Skin epidermis (tissue), 12 donors: ENCODE measurements around the gene PDE3B.
"Not testable (repeated sequence)": the region's sequence is repeated elsewhere in the genome, so short reads cannot be mapped to it uniquely, and the experiment has no call there.

Experiments
- H3K27ac ChIP-seq, 21 experiments: fragments of 200-600 bp; sonication (generic) in 11 of 21; one replicate each; pipeline ENCODE4 v1.5.0; 2020; ENCODE audit warnings: mild to moderate bottlenecking in 3 of 21, inconsistent platforms in 2 of 21, moderate library complexity in 2 of 21
- H3K4me3 ChIP-seq, 7 experiments: fragments of 200-600 bp; sonication (generic) in 2 of 7; one replicate each; pipeline ENCODE4 v1.5.0; 2020; ENCODE audit warnings: inconsistent platforms in 2 of 7, mild to moderate bottlenecking in 2 of 7, moderate library complexity in 1 of 7

The PDE3B gene

DNA sequence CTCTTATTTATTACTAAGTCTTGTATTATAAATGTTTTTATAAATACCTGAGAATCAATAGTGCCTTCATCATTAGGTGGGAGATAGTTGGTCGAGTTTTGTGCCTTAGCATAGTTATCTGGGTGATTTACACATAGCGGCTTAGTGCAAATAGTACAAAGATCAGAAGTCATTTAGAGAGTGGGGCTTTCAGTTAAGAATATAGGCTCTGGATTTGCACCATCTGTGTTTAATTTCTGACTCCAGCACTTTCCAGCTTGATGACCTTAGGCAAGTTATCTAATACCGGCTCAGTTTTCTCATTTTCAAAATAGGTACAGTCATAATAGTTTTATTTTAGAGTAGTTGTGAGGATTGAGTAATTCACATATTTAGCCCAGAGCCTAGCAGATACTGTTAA is 26.4 kb downstream of the PDE3B start:
- H3K27ac ChIP-seq, result no peak overlapping the region
- H3K4me3 ChIP-seq, result no peak overlapping the region

- Histone ChIP-seq H3K27ac (no peak overlapping the region), H3K4me3 (no peak overlapping the region)
Observed at GRCh38 chr11:14672635-14673034, 29.0 kb downstream of the PDE3B start.

DNA sequence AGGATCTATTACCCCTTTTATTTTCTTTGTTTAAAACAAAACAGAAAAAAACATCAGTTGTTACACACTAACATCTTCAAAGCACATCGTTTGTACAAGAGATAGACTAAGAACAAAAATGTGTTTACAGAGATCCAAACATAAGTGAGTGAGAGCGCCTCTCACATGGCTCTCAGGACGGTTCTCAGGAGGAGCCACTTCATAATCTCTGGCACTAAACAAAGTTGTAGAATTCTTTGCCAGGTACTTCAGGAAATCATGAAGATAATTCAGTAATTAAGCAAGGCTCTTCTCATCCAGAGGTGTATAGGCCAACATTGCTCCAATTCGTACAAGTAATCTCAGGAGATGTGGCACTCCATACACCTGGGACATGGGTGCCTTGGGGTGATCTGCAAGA is 29.8 kb downstream of the PDE3B start:
- no peak overlapping the region for H3K4me3 ChIP-seq
- no peak overlapping the region for H3K27ac ChIP-seq

- Histone ChIP-seq H3K4me3 (no peak overlapping the region), H3K27ac (no peak overlapping the region)
Observed at GRCh38 chr11:14673824-14674405, 30.3 kb downstream of the PDE3B start.

GRCh38 chr11:14676068-14676467 is 32.5 kb downstream of the PDE3B start:
- no peak overlapping the region for H3K4me3 ChIP-seq
- no peak overlapping the region for H3K27ac ChIP-seq

- no peak overlapping the region for H3K27ac ChIP-seq
- H3K4me3 ChIP-seq, result no peak overlapping the region
Observed at GRCh38 chr11:14677146-14677545, 33.5 kb downstream of the PDE3B start.

DNA sequence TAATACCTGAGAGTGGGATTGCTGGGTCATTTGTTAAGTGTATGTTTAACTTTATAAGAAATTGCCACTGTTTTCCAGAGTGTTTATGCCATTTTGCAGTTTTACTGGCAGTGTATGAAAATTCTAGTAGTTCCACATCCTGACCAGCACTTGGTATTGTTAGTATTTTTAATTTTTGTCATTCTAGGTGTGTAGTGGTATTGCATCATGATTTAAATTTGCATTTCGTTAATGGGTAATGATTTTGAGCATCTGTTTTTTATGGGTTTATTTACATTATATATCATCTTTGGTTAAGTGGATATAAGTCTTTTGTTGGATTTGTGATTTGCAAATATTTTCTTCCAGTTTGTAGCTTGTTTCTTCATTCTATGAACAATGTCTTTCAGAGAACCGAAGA is 34.7 kb downstream of the PDE3B start:
- Histone ChIP-seq H3K27ac (no peak overlapping the region), H3K4me3 (no peak overlapping the region)

GRCh38 chr11:14679662-14680061 is 36.1 kb downstream of the PDE3B start:
- Histone ChIP-seq H3K4me3 (no peak overlapping the region), H3K27ac (no peak overlapping the region)

GRCh38 chr11:14684234-14684915 is 40.8 kb downstream of the PDE3B start:
- not testable (repeated sequence) for H3K27ac ChIP-seq, H3K4me3 ChIP-seq

- H3K4me3 ChIP-seq, result no peak overlapping the region
- H3K27ac ChIP-seq, result no peak overlapping the region
Observed at GRCh38 chr11:14687456-14687855, 43.9 kb downstream of the PDE3B start.

GRCh38 chr11:14687943-14688627 is 44.5 kb downstream of the PDE3B start:
- Histone ChIP-seq H3K27ac (no peak overlapping the region), H3K4me3 (no peak overlapping the region)

- not testable (repeated sequence) for H3K27ac ChIP-seq, H3K4me3 ChIP-seq
Observed at GRCh38 chr11:14695656-14696055, 52.1 kb downstream of the PDE3B start.

- H3K27ac ChIP-seq, result no peak overlapping the region
Observed at GRCh38 chr11:14698771-14699170, 55.2 kb downstream of the PDE3B start.

DNA sequence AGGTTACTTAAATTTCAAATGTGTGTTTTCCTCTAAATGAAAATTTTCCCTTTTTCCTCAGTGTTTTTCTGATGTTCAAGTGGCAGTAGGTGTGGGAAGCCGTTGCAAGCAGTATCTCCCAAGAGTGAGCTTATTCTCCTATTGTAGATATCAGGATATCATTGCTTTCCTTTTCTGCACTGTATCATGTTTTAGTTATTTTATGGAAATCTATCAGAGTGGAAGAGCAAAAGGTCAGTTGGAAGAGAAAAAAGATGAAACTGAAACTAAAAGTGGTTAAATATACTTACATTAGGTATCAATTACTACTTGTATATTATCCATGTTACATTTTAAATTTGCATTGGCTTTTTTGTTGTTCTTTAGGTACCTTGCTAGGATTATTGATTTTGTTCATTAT is 57.0 kb downstream of the PDE3B start:
- H3K27ac ChIP-seq, result no peak overlapping the region
- H3K4me3 ChIP-seq, result no peak overlapping the region

More at GRCh38 chr11:14698771-14699170, 55.2 kb downstream of the PDE3B start:
- no peak overlapping the region for H3K4me3 ChIP-seq

DNA sequence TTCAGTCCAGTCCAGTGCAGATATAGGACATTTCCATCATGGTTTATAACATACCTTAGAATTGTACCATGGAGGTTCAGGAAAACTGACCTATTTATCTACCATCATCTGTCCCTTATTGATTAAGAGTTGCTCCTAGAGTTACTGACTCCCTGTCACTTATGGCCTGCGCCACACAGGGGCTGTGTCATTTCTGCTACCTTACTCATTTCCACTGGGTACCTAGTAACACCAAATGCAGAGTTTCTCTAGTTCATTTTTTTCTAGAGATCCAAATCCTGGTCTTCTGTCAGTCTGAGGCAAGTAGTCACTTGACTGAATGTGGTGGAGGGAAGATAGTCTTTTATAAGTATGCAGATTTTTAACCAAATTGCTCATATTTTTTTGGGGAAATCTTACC is 59.2 kb downstream of the PDE3B start:
- Histone ChIP-seq H3K4me3 (no peak overlapping the region), H3K27ac (no peak overlapping the region)

- Histone ChIP-seq H3K27ac (no peak overlapping the region), H3K4me3 (no peak overlapping the region)
Observed at GRCh38 chr11:14703731-14704130, 60.1 kb downstream of the PDE3B start.

DNA sequence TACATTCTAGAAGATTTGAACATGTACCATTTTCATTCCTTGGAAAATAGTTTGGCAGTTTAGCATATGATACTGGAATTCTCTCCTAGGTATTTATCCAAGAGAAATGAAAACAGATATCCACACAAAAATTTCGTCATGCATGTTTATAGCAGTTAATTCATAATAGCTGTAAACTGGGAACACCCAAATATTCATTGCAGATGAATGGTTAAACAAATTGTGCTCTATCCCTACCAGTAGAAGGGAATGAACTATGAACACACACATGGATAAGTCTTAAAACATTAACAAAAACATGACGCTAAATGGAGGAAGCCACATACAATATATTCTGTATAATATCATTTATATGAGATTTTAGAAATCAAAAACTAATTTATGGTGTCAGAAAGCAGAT is 61.5 kb downstream of the PDE3B start:
- H3K27ac ChIP-seq, result no peak overlapping the region
- no peak overlapping the region for H3K4me3 ChIP-seq

- H3K4me3 ChIP-seq, result no peak overlapping the region
- H3K27ac ChIP-seq, result no peak overlapping the region
Observed at GRCh38 chr11:14713496-14714244, 70.1 kb downstream of the PDE3B start.

- H3K4me3 ChIP-seq, result peak overlapping the region in 1 of 7 experiments; percentile 18
- H3K27ac ChIP-seq, result not testable (repeated sequence)
Observed at GRCh38 chr11:14715669-14716068, 72.1 kb downstream of the PDE3B start.

DNA sequence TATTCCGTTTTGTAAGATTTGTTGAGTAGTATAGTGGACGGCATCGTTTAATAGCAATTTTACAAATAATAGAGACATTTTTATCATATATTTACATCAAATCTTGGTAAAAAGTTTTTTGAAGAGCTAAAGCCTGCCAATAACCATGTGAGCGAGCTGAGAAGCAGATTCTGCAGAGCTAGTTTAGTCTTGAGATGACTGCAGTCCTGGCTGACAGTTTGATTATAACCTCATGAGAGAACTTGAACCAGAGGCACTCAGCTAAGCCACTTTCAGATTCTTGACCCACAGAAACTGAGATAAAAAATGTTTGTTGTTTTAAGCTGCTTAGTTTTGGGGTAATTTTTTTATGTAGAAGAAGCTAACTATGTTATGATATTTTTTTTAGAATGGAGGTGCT is 78.9 kb downstream of the PDE3B start:
- Histone ChIP-seq H3K4me3 (no peak overlapping the region), H3K27ac (no peak overlapping the region)

- Histone ChIP-seq H3K27ac (no peak overlapping the region), H3K4me3 (no peak overlapping the region)
Observed at GRCh38 chr11:14725150-14725549, 81.5 kb downstream of the PDE3B start.
